Measurements from ENCODE around the gene CTNS.
A peak's percentile ranks its signal among the peaks of the same experiment; 100 is the strongest.

The CTNS gene

GRCh38 chr17:3626831-3627768, 9.5 kb upstream of the CTNS start:
- Histone ChIP-seq H3K4me1 (ENCODE audit: control insufficient read depth, insufficient read depth, low read length) (peaks cover 4% of the 10 kb centered on the region), H3K9me3 (ENCODE audit: control insufficient read depth in 2 of 2, low read length in 2 of 2) (no peaks in the 10 kb centered on the region), H3K27me3 (ENCODE audit: control insufficient read depth in 1 of 2, insufficient read depth in 2 of 2, low read length in 2 of 2) (no peaks in the 10 kb centered on the region), H3K4me3 (ENCODE audit: low read length in 2 of 2) (no peak overlapping the region), H3K9ac (ENCODE audit: low read length in 2 of 2) (no peak overlapping the region), H3K27ac (ENCODE audit: low read length) (no peak overlapping the region), H3K36me3 (ENCODE audit: control insufficient read depth in 2 of 2, insufficient read depth in 2 of 2, low read length in 2 of 2) (peaks cover 31 to 41% of the 10 kb centered on the region in 2 donors)

DNA sequence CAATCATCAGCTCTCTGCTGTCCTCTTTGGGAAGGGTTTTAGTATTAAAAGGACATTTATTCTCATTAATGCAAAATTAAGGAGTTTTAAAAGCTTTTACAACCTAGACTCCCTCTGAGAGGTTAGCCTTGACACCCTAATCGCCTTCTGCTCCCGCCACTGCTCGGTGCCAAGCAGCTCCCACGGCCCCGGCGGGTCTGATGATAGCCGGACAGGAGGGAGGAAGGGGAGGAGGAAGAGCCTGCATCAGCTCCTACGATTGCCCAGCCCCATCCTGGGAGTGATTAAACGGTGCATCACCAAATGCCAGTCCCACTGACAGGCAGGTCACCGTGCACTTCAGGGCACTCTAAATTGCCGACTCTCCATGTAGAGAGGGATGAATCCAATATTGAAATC, 8.8 kb upstream of the CTNS start:
- Histone ChIP-seq H3K9ac (ENCODE audit: low read length in 2 of 2) (no peak overlapping the region), H3K4me3 (ENCODE audit: low read length in 2 of 2) (no peak overlapping the region), H3K4me1 (ENCODE audit: control insufficient read depth, insufficient read depth, low read length) (peaks cover 4% of the 10 kb centered on the region), H3K27me3 (ENCODE audit: control insufficient read depth in 1 of 2, insufficient read depth in 2 of 2, low read length in 2 of 2) (no peaks in the 10 kb centered on the region), H3K9me3 (ENCODE audit: control insufficient read depth in 2 of 2, low read length in 2 of 2) (no peaks in the 10 kb centered on the region), H3K27ac (ENCODE audit: low read length) (no peak overlapping the region), H3K36me3 (ENCODE audit: control insufficient read depth in 2 of 2, insufficient read depth in 2 of 2, low read length in 2 of 2) (peaks cover 28 to 37% of the 10 kb centered on the region in 2 donors)

- no peak overlapping the region for H3K9ac ChIP-seq (ENCODE audit: low read length in 2 of 2)
- peaks cover 12 to 24% of the 10 kb centered on the region in 2 donors for H3K36me3 ChIP-seq (ENCODE audit: control insufficient read depth in 2 of 2, insufficient read depth in 2 of 2, low read length in 2 of 2)
- H3K4me3 ChIP-seq (ENCODE audit: low read length in 2 of 2) = no peak overlapping the region
- peaks cover 6% of the 10 kb centered on the region for H3K4me1 ChIP-seq (ENCODE audit: control insufficient read depth, insufficient read depth, low read length)
- H3K9me3 ChIP-seq (ENCODE audit: control insufficient read depth in 2 of 2, low read length in 2 of 2) = no peaks in the 10 kb centered on the region
- no peaks in the 10 kb centered on the region for H3K27me3 ChIP-seq (ENCODE audit: control insufficient read depth in 1 of 2, insufficient read depth in 2 of 2, low read length in 2 of 2)
- H3K27ac ChIP-seq (ENCODE audit: low read length) = no peak overlapping the region
These were observed 5.8 kb upstream of the CTNS start for GRCh38 chr17:3630781-3631180.

DNA sequence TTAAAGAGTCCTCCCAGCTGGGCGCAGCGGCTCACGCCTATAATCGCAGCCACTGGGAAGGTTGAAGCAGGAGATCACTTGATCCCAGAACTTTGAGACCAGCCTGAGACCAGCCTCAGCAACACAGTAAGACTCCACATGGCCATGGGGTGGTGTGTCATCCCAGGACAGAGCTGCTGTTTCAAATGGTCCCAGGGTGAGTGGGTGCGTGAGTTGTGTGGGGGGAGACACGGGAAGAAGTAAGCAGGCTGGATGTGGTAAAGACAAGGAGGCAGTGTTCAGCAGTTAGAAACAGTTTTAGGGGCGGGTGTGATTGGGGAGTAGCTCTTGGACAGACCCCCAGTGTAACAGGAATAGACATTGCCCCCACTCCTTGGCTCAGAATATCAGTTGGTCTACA, 4.3 kb upstream of the CTNS start:
- Histone ChIP-seq H3K4me3 (ENCODE audit: low read length in 2 of 2) (no peak overlapping the region), H3K9me3 (ENCODE audit: control insufficient read depth in 2 of 2, low read length in 2 of 2) (no peaks in the 10 kb centered on the region), H3K27me3 (ENCODE audit: control insufficient read depth in 1 of 2, insufficient read depth in 2 of 2, low read length in 2 of 2) (no peaks in the 10 kb centered on the region), H3K4me1 (ENCODE audit: control insufficient read depth, insufficient read depth, low read length) (peaks cover 13% of the 10 kb centered on the region), H3K36me3 (ENCODE audit: control insufficient read depth in 2 of 2, insufficient read depth in 2 of 2, low read length in 2 of 2) (peaks cover 12 to 18% of the 10 kb centered on the region in 2 donors), H3K27ac (ENCODE audit: low read length) (no peak overlapping the region), H3K9ac (ENCODE audit: low read length in 2 of 2) (no peak overlapping the region)

DNA sequence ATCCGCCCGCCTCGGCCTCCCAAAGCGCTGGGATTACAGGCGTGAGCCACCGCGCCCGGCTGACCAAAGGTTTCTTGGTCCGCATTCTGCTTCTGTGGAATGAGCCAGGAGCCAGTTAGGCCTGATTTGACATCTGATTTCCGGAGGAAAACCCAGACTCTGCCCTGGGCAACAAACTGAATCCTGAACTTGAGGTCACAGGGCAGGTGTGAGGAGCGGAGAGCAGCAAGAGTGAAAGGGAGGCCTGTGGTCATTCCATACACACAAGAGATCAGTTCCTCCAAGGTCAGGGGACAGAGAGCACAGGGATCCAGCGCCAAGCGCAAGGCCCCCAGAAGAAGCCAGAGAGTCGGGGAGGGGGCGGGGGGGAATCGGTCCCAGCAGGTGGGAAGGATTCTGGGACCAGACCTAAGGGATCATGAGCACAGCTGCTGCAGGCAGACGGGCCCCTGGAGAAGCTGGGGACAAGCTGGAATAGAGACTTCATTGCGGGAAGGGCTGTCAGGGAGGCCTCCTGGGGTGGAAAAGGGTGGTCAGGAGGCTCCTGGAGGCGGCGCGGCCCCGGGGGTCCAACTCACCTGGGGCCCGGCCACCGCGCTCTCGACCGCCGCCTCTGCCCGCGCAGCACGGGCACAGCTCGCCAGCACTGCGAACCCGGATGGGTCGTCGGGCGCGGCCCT, 946 bp upstream of the CTNS start:
- peak overlapping the region; percentile 66 to 71 for H3K9ac ChIP-seq (ENCODE audit: low read length in 2 of 2)

GRCh38 chr17:3636908-3637373, 381 bp downstream of the CTNS start:
- H3K9ac ChIP-seq (ENCODE audit: low read length in 2 of 2) = peak overlapping the region; percentile 76 to 90
- H3K27me3 ChIP-seq (ENCODE audit: control insufficient read depth in 1 of 2, insufficient read depth in 2 of 2, low read length in 2 of 2) = no peaks in the 10 kb centered on the region
- H3K4me1 ChIP-seq (ENCODE audit: control insufficient read depth, insufficient read depth, low read length) = peaks cover 14% of the 10 kb centered on the region
- peaks cover 0 to 8% of the 10 kb centered on the region in 2 donors for H3K36me3 ChIP-seq (ENCODE audit: control insufficient read depth in 2 of 2, insufficient read depth in 2 of 2, low read length in 2 of 2)
- no peaks in the 10 kb centered on the region for H3K9me3 ChIP-seq (ENCODE audit: control insufficient read depth in 2 of 2, low read length in 2 of 2)
- peak overlapping the region; percentile 90 to 94 for H3K4me3 ChIP-seq (ENCODE audit: low read length in 2 of 2)
- peak overlapping the region; percentile 93 for H3K27ac ChIP-seq (ENCODE audit: low read length)

More for the DNA sequence above, 946 bp upstream of the CTNS start:
- Histone ChIP-seq H3K4me1 (ENCODE audit: control insufficient read depth, insufficient read depth, low read length) (peaks cover 14% of the 10 kb centered on the region), H3K36me3 (ENCODE audit: control insufficient read depth in 2 of 2, insufficient read depth in 2 of 2, low read length in 2 of 2) (peaks cover 0 to 4% of the 10 kb centered on the region in 2 donors), H3K27ac (ENCODE audit: low read length) (peak overlapping the region; percentile 93), H3K27me3 (ENCODE audit: control insufficient read depth in 1 of 2, insufficient read depth in 2 of 2, low read length in 2 of 2) (no peaks in the 10 kb centered on the region), H3K9me3 (ENCODE audit: control insufficient read depth in 2 of 2, low read length in 2 of 2) (no peaks in the 10 kb centered on the region), H3K4me3 (ENCODE audit: low read length in 2 of 2) (peak overlapping the region; percentile 90 to 94)

GRCh38 chr17:3639981-3640596, 3.5 kb downstream of the CTNS start:
- H3K9ac ChIP-seq (ENCODE audit: low read length in 2 of 2) = no peak overlapping the region
- no peaks in the 10 kb centered on the region for H3K9me3 ChIP-seq (ENCODE audit: control insufficient read depth in 2 of 2, low read length in 2 of 2)
- H3K4me1 ChIP-seq (ENCODE audit: control insufficient read depth, insufficient read depth, low read length) = peaks cover 14% of the 10 kb centered on the region
- no peak overlapping the region for H3K4me3 ChIP-seq (ENCODE audit: low read length in 2 of 2)
- peaks cover 0 to 12% of the 10 kb centered on the region in 2 donors for H3K36me3 ChIP-seq (ENCODE audit: control insufficient read depth in 2 of 2, insufficient read depth in 2 of 2, low read length in 2 of 2)
- H3K27me3 ChIP-seq (ENCODE audit: control insufficient read depth in 1 of 2, insufficient read depth in 2 of 2, low read length in 2 of 2) = no peaks in the 10 kb centered on the region
- H3K27ac ChIP-seq (ENCODE audit: low read length) = no peak overlapping the region

DNA sequence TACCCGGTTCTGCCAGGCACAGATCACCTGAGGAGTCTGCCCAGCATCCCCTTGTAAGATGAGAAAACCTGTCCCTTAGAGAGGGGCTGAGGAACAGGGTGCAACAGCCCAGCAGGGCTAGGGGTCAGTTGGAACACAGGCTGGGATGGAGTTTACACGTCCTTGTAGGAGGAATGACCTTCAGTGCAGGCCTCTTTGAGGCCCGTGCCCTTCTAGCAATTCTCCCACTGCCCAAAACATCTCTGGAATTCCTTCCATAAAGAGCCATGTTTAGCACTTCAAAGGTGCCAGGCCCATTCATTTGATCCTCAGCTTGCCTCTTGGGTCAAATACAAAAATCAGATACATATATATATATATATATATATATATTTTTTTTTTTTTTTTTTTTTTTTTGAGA, 4.5 kb downstream of the CTNS start:
- no peak overlapping the region for H3K4me3 ChIP-seq (ENCODE audit: low read length in 2 of 2)

DNA sequence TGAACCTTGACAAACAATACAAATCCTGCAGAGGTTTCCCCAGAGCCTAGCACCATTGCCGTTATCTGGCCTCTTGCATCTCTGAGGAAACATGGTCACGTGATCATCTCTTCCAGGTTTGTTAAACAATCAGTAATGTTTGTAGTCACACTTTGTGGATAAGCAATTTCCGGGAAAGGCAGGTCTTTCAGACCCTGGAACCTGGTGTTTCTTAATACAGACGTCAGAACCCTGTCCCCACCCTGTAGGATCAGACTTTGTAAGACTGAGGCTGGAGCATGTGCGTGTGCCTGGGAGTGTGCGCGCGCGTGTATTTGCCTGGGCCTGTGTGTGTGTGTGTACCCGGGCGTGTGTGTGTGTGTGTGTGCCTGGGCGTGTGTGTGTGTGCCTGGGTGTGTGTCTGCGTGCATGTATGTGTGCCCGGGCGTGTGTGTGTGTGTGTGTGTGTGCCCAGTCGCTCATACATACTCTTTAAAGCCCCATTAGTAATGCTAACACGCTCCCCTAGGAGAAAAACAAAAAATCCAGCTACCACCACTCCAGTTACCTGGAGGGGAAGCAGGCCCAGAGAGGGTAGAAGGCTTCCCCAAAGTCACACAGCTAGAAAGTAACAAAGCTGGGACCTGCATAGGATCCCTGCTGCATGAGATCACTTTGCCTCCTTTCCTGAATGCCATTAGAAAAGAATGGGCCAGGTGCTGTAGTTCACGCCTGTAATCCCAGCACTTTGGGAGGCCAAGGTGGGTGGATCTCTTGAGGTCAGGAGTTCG, 5.3 kb downstream of the CTNS start:
- Histone ChIP-seq H3K9ac (ENCODE audit: low read length in 2 of 2) (no peak overlapping the region), H3K4me3 (ENCODE audit: low read length in 2 of 2) (no peak overlapping the region), H3K9me3 (ENCODE audit: control insufficient read depth in 2 of 2, low read length in 2 of 2) (no peaks in the 10 kb centered on the region), H3K27ac (ENCODE audit: low read length) (no peak overlapping the region), H3K4me1 (ENCODE audit: control insufficient read depth, insufficient read depth, low read length) (peaks cover 8% of the 10 kb centered on the region), H3K27me3 (ENCODE audit: control insufficient read depth in 1 of 2, insufficient read depth in 2 of 2, low read length in 2 of 2) (no peaks in the 10 kb centered on the region), H3K36me3 (ENCODE audit: control insufficient read depth in 2 of 2, insufficient read depth in 2 of 2, low read length in 2 of 2) (peaks cover 0 to 14% of the 10 kb centered on the region in 2 donors)

More for the DNA sequence above, 4.5 kb downstream of the CTNS start:
- Histone ChIP-seq H3K9ac (ENCODE audit: low read length in 2 of 2) (no peak overlapping the region), H3K4me1 (ENCODE audit: control insufficient read depth, insufficient read depth, low read length) (peaks cover 11% of the 10 kb centered on the region), H3K36me3 (ENCODE audit: control insufficient read depth in 2 of 2, insufficient read depth in 2 of 2, low read length in 2 of 2) (peaks cover 0 to 14% of the 10 kb centered on the region in 2 donors), H3K27me3 (ENCODE audit: control insufficient read depth in 1 of 2, insufficient read depth in 2 of 2, low read length in 2 of 2) (no peaks in the 10 kb centered on the region), H3K27ac (ENCODE audit: low read length) (no peak overlapping the region), H3K9me3 (ENCODE audit: control insufficient read depth in 2 of 2, low read length in 2 of 2) (no peaks in the 10 kb centered on the region)

DNA sequence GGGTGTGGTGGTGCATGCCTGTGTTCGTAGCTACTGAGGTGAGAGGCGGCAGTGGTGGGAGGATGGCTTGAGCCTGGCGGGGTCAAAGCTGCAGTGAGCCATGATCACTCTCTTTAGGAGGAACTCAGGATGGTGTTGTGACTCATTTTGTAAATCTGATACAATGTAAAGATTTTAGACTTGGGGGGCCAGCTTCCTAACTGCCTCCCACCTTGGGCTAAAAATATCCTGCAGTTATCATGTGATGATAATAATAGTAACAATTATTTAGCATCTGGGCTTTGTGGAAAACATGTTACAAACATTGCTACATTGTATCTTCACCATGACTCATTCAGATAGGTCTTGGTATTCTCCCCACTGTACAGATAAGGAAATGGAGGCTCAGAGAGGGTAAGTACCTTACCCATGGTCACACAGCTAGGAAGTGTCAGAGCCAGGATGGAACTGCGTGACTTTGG, 7.4 kb downstream of the CTNS start:
- peaks cover 6 to 20% of the 10 kb centered on the region in 2 donors for H3K36me3 ChIP-seq (ENCODE audit: control insufficient read depth in 2 of 2, insufficient read depth in 2 of 2, low read length in 2 of 2)
- H3K27ac ChIP-seq (ENCODE audit: low read length) = no peak overlapping the region
- no peaks in the 10 kb centered on the region for H3K4me1 ChIP-seq (ENCODE audit: control insufficient read depth, insufficient read depth, low read length)
- no peak overlapping the region for H3K4me3 ChIP-seq (ENCODE audit: low read length in 2 of 2)
- H3K27me3 ChIP-seq (ENCODE audit: control insufficient read depth in 1 of 2, insufficient read depth in 2 of 2, low read length in 2 of 2) = no peaks in the 10 kb centered on the region
- H3K9ac ChIP-seq (ENCODE audit: low read length in 2 of 2) = no peak overlapping the region
- H3K9me3 ChIP-seq (ENCODE audit: control insufficient read depth in 2 of 2, low read length in 2 of 2) = no peaks in the 10 kb centered on the region
